Suppressor macrophage (primary cell): ENCODE results near the gene SLC1A4.

Experiments used
- DNase-seq, 4 experiments: peaks; one replicate each; pipeline ENCODE4 v3.0.0-alpha.2; 2020 to 2022
- total RNA-seq, 17 experiments: gene quantifications; one replicate each; lab custom pipeline; 2026; ENCODE audit warnings: mixed read lengths in 6 of 17, inconsistent platforms in 3 of 17; lab: John Stamatoyannopoulos, UW

SLC1A4 gene
- total RNA-seq = 117 to 519 (median 328) reads per million in 17 experiments

DNA sequence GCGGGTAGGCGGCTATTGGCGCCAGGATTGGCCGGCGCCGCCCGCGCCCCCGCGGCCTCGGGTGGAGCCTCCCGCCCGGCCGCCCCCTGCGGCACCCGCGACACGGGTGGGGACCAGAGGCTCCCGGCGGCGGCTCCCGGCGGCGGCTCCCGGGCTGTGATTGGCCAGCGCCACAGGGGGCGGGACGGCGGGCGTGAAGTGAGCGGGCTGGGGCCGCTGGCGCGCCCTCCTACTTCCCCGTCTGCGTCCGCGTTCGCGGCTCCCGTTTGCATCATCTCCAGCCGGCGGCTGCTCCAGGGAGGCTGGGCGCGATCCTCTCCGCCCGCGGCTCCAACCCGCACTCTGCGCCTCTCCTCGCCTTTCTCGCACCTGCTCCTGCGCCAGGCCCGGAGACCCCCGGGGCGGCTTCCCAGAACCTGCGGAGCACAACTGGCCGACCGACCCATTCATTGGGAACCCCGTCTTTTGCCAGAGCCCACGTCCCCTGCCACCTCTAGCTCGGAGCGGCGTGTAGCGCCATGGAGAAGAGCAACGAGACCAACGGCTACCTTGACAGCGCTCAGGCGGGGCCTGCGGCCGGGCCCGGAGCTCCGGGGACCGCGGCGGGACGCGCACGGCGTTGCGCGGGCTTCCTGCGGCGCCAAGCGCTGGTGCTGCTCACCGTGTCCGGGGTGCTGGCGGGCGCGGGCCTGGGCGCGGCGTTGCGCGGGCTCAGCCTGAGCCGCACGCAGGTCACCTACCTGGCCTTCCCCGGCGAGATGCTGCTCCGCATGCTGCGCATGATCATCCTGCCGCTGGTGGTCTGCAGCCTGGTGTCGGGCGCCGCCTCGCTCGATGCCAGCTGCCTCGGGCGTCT lies at the start of gene SLC1A4:
Gene SLC1A4, plus strand, starts transcription at position 274 of the 856 bp plus-strand sequence. Its CDS starts 245 bp downstream, at position 519.
- peak; percentile 97 to 99 (median 98) for DNase-seq

DNA sequence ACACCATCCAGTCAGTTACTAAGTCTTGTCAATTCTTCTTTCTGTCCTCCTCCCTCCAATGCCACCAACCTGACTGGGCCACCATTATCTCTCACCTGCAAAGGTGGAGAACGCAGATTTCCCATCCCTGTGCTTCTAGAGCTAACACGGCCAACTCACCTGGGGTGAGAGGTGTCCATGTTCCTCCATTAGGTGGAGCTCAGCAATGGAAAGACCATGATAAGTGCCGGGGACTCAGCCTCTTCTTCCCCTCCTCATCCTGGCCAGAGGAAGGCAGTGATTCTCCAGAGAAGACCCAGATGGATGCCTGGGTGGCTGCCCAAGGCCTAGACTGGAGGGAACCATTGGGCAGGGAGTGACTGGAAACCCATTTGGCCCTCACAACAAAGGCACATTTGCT lies 48.1 kb upstream of the SLC1A4 start:
- DNase-seq = no peak

DNA sequence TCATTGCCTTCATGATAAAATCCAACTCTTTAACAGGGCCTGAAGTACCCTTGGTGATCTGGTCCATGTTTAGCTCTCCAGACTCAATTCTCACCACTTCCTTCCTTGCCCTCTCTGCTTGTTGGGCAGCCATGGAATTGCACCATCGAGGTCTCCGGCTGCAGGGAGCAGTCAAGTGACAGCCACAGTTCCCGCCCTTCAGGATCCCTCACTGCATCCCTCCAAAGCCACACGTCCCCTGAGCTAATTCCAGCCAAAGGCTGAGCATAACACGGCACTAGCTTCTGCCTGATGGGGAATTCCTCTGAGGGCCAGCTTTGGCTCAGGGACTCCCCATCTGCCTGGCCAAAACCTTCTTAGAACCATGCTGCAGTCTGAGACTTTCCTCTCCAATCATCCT lies 47.4 kb upstream of the SLC1A4 start:
- DNase-seq = peak; percentile 44 to 68 (median 64)

DNA sequence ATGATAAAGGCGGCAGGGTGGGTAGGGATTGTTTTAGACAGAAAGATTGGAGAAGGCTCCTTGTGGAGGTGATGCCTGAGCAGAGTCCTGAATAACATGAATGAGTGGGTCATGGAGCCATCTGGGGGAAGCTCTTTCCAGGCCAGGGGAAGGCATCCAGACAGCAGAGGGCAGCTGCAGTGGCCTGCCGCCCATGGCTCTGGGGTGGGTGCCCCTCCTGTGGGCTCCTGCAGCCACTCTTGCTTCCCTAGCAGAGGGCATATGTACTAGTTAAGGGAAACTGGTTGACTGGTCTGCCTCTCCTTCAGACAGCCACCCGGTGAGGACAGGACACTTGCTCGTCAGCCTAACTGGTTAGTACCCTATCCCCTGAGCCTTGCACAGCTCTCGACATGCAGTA lies 46.5 kb upstream of the SLC1A4 start:
- no peak for DNase-seq

DNA sequence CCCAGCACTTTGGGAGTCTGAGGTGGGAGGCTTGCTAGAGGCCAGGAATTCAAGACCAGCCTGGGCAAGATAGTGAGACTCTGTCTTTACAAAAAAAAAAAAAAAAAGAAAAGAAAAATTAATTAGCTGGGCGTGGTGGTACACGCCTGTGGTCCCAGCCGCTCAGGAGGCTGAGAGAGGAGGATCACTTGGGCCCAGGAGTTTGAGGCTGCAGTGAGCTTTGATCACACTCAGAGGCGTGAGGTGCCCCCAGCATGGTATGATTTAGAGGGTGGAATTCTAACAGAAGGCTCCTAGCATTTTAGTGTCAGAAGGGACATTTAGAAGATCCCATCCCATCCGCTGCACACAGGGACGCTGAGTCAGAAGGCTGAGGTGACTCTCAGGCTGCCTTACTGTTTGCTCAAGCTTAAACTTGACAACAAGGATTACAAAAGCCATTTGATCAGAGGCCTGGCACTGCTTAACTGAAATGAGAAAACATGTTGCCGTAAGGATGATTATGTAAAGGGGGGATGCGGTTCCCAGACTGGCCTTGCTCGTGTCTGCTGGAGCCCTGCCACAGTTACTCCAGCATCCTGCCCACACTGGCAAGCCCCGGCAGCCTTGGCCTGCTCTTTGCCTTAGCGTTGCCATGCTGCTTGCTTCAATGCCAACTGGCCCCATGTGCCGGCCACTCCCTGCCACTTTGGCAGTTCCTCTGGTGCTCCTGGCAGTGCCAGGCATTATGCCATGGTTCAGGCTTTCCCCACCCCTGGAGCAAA lies 45.6 kb upstream of the SLC1A4 start:
- peak; percentile 31 to 62 (median 50) for DNase-seq

DNA sequence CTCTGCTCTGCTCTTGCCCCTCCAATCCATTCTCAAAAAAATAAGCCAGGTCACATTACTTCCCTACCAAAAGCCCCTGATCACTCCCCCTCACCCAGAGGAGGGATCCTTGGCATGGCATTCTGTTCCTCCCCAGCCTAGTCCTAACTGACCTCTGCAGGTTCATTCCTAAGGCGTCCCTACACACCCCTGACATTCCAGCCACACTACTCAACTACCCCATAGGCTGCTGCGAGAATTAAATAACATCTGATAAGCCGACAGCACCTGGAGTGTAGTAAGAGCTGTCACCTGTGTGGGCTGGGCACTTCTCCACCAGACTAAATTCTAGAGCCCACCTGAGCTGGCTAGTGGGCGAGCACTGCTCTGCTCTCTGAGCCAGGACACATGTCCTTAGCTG lies 44.7 kb upstream of the SLC1A4 start:
- no peak for DNase-seq

DNA sequence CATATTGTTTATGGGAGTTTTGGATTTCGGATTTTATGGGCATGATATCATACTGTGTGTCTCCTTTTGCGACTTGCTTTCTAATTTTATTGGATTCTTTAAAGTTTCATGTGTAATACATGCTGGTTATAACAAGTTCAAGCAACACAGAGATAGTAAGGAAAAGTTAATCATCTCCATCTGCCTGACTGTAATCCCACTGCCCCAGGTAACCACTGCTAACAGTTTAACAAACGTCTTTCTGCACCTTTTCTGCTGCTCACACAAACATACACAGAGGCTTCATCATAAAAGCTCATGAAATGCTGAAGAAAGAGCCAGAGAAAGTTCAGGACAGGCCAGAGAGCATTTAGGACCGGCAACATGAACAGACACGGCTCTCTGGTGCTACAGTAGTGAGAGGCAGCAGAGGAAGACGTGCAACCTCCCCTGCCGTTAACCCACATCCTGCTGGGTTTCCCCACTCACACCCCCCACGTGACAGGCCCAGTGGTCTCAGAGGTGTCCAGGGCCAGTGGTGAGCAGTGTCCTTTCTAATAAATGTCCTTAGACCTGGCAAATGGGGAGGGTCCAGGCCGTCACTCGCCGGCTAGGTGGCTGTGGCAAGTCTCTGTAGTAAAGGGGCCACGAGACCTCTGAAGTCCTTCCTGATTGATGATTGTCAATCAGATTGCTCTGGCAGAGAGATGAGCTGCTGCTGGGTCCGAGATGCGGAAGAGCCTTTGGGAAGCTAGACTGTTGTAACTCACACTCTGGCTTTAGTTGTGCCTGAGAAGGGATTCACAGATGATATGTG lies 43.0 kb upstream of the SLC1A4 start:
- peak; percentile 30 to 59 (median 54) for DNase-seq

DNA sequence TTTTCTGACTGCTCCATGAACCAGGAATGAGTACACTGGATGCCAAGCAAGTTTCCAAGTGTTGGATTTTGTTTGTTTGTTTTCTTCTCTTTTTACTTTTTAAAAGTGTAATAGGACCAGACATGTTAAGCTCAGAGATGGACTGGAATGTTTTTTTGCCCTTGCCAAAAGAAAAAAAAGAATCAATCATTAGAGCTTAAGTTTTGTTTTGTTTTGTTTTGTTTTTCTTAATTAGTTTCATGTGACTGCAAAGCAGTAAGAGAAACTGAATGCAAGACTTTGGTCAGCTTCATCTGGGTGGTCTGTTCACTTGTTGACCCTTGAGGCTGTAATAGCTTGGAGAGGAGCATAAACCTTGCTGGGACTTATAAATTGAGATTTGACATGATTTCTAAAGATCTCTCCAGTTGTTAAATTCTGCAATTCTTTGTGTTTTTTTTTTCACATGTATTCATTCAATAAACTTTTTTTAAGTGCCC lies 42.4 kb upstream of the SLC1A4 start:
- DNase-seq = no peak

DNA sequence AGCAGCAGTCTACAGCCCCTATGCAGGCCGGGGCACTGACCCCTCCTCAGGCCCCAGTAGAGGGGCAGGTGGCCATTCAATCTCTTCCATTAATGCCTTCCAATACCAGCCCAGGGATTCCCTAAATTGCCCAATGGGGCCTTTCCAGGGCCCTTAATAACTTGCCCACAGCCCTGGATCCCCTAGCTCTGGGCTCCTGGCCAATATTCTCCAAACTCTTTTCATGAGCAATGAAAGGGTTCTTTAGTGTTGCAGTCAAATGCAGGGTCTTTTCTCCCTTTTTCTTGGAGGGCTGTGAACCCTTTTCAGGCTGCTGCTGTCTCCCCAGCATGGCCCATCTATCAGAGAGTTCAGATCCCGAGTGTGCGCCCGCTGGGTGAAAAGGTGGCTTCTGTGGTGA lies 41.3 kb upstream of the SLC1A4 start:
- DNase-seq = no peak

DNA sequence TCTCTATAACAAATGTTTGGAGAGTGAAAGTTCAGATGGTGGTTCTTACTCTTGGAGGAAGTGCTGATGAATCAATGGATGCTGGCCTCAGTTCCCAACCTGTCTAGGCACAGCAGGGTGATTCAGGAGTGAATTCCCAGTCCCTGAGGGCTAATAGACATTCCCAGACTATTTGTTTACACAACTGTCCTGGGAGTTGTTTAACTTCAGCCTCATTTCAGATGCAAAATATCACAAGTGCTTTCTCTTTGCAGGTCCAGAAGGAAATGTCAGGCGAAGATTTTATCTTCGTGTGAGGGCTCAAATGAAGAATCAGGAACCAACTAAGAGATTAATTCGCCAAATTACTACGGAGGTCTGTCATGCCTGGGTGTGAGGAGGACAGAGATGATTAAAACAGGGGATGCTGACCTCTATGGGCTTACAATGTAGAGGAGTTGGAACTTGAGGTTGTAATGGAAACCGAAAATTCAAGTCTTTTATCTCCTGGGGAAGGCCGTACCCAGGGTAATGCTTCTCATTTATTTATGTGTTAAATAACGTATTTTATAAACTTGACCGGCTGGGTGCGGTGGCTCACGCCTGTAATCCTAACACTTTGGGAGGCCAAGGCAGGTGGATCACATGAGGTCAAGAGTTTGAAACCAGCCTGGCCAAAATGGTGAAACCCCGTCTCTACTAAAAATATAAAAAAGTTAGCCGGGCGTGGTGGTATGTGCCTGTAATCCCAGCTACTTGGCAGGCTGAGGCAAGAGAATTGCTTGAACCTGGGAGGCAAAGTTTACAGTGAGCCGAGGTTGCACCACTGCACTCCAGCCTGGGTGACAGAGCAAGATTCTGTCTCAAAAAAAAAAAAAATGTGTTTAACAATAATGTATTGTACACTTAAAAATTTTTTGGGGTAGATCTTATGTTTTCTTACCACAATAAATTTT lies 38.7 kb upstream of the SLC1A4 start:
- DNase-seq = no peak

DNA sequence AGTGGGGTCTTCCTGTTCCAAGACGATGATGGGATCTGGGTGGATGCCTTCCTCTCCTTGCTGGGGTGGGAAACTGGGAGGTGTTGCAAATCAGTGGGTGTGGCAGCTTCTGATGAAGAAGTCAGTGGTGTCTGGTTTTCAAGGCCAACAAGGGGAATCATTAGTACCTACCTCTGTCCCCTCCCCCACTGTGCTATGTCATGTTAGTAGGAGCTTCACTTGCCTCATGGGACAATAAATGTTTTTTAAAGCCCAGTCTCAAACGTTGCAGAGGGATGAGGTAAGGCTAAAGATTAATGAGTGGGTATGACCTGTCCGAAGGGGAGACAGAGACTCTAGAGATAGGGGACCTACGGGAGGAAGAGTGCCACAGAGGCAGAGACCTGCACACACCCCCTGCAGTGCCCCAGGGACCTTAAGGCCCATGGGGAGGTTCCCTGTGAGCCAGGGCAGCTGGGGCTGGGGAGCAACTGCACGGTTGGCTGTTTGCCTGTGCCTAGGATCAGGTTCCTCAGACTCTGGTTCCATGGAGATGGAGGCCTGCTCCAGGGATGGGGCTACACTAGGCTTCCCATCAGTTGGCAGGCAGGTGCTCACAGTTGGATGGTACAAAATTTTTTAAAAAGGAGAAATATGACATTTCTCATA lies 37.8 kb upstream of the SLC1A4 start:
- no peak for DNase-seq

DNA sequence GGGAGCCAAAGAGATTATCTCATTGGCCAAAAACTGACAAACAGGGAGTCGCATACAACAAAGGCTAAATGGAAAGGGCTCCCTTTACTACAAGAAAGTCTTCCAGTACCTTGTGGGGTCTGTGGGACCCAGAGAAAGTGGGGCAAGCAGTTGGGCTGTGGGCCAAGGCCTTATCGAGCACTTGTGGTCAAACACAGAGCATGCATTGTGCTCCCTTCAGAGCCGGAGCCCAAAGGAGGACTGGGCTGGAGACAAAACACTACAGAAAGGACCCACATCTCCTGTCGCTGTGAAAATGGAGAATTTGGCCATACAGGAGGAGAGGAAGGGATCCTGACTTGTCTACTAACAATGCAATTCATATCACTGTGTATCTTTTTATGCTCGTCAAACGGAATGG lies 37.1 kb upstream of the SLC1A4 start:
- DNase-seq = no peak

DNA sequence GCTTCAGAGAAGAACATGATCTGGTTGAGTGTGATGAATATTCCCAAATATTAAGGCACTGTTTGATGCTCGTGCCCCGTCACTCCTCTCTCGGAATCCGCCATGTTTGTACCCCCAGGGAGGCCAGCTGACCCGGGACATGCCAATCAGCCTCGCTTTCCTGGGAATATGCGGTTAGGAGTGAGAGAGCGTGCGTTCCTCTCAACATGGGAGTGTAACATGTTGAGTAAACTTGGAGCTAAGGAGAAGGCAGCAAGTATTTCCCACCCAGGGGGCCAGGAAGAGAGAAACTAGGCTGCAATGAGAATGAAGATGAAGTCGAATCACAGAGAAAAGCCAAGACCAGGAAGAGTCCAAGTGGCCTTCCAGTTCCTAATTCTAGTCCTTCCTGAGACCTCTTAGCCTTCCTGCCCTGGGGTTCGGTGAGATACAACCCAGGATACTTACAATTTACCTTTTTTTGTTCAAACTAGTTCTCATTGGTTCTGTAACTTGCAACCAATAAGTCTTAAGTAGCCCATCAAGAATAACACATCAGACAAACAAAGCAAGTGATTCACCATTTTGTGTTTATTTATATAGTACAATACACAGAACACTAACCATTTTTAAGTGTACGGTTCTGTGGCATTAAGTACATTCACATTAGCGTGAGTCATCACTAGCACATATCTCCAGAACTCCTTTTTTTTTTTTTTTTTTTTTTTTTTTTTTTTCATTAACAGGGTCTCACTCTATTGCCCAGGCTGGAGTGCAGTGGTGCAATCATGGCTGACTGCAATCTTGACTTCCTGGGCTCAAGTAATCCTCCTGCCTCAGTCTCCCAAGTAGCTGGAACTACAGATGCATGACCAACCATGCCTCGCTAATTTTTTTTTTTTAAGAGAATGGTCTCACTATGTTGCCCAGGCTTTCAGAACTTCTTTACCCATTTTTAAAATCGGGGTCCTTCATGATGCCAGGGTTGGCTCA lies 36.4 kb upstream of the SLC1A4 start:
- no peak for DNase-seq

DNA sequence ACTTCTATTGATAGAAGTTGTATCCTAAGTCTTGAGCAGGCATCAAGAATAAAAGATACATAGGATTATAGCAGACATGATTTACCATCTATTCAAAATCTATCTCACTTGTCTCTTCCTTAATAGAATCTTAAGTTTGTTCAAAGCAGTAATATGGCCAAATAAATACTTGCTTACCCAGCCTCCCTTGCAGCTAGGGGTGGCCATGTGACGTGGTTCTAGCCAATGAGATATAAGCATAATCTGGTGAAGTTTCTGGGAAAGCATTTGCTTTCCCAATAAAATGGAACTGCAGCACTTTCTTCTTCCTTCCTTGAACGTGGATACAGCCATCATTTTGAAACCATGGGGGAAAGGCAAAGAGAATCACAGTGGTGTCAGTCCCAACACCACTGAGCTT lies 33.7 kb upstream of the SLC1A4 start:
- DNase-seq = no peak

DNA sequence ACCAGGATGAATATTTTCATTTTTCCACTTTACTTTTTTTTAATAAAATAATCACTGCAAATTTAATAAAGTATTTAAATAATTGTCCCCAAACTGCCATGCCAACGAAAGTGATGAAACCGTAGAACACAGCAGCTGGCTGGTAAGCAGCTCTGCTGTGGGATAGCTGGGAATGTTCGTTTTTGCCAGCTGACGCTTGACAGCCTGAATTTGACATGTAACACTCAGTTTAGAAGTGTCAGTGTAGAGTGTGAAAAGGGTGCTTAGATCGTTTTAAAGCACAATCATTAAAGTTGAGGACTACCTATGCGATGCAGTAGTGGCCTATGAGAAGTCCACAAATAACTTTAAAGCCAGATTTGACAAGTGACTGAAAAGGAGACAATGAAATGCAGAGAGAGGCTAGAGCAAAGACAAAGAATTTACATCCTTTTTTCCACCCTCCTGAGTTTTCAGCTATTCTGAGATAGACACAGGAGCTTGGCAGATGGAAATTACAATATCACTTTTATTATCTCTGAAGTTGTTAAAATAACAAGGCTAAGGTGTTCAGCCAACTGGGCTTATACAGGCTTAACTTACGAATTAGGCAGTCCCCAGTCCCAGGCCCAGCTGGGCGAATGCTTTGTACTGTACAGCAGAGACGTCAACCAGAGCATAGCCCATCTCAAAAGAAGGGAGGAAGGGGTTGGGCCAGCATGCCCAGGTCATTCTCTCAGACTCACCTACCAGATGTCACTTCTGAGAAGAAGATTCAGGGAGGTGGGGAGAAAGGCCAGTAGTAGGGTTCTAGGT lies 31.9 kb upstream of the SLC1A4 start:
- DNase-seq = no peak

DNA sequence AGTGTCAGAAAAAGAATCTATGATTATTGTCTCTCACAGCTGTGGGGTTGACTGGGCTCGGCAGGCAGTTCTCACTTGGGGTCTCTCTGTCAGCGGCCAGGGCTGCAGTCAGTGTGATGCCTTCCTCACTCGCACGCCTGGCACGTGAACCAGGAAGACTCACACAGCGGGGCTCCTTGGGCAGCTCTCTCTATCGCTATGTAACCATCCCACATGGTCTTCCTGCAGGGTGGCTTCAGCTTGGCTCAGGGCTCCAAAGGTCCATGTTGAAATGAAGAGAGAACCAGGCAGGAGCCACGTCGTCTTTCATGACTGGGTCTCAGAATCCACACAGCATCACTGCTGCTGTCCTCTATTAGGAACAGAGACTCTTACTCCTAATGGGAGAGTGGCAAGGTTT lies 30.6 kb upstream of the SLC1A4 start:
- DNase-seq = no peak

DNA sequence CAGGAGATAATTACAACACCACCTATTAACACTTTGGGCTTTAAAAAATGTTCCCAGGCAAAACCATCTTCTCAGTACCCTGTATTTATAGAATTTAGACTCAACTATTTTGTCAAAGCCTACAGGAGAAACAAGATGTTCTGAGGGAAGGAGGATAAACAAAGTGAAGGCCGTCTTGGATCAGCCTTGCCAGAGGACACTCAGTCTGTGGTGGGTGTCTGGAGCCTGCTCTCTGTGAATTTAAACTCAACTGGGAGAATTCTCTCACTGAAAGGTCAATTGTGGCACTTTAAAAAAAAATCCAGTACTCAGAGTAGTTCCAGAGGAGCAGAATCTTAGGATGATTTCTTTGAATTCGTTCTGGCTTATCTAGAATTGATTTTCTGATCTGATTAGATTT lies 28.4 kb upstream of the SLC1A4 start:
- no peak for DNase-seq

DNA sequence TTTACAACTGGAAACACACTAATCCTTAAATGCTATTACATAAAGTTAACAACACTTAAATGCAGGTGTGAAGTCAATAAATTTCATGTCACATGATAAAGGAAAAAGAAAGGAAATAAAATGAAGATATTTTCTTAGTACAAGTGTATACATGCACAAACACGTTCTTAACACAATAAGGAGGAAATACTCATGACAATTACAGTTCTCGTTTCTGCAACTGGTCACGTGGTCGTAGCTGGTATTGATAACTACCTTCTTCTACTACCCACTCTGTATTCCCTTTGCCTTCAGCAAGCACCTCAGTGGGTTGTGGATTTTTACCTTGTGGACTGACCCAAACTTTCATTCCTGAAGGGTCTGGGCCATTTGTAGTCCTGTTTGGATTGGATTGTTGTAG lies 26.1 kb upstream of the SLC1A4 start:
- peak in 3 of 4 experiments; percentile 23 to 35 (median 29) for DNase-seq

DNA sequence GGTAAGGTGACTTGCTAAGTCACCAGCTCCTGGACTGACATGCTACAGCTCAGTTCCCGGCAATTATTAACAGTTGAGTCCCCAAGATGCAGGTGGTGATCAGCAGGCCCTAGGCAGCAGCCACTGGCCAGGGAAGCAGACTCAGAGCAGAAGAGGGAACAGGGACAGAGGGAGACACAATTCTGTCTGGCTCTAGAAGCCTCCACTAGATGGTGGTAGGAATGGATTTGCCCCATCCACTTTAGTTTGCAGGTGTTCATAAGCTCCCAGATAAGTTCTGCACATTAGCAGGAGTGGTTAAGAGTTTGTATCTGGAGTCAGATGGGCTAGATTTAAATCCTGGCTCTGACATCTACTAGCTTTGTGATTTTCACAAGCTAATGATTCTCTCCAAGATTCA lies 25.5 kb upstream of the SLC1A4 start:
- no peak for DNase-seq
